HPDE6-E6E7 (cell line): ENCODE measurements around the gene HSPA12A.
A peak's percentile ranks its signal among the peaks of the same experiment; 100 is the strongest.

Source experiments
- DNase-seq: peaks from one replicate; pipeline ENCODE4 v3.0.0; 2011; ENCODE audit warnings: missing footprints; ENCODE audit errors: extremely low spot score

The HSPA12A gene

DNA sequence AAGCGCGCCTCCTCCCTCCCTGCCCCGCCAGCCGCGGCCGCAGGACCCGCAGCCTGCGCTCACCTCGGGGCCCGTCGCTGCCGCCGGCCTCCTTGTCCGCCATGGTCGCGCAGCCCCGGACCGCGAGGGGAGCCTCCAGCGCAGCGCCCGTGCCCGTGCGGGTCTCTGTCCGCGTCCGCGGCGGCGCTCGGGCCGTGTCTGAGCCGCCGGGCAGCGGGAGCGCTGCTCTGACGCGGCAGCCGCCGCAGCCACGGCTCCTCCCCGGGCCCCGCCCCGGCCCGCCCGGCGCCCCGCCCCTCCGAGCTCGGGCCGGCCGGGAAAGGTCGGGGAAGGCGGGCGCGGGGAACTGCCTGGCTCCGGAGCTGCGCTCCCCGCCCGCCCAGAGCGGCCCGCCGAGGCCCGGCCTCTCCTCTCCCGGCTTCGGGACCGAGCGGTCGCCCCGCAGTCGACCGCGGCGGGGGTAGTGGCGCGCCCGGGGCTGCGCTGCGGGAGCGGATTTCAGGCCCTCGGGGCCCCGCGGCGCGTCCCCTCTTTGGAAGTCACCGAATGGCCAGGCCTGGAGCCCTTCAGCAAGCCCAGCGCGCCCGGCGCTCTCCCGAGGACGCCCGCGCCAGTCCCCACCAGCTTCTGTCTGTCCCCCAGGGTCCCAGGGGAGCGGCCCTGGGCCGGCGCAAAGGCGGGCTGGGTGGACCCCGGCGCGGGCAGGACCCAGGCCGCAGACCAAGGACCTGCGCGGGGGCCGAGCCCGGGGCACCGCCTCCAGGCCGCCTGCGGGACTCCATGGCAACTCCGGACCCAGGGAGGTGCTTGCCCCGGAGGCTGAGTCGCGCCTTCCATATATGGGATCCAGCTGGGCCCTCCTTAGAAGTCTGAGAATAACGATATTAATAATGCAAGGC lies at the start of gene HSPA12A:
Gene HSPA12A (minus strand): TSS at position 200 of the 899 bp plus-strand sequence. CDS start 97 bp downstream, at position 103.
- DNase-seq, result peak; percentile 79

DNA sequence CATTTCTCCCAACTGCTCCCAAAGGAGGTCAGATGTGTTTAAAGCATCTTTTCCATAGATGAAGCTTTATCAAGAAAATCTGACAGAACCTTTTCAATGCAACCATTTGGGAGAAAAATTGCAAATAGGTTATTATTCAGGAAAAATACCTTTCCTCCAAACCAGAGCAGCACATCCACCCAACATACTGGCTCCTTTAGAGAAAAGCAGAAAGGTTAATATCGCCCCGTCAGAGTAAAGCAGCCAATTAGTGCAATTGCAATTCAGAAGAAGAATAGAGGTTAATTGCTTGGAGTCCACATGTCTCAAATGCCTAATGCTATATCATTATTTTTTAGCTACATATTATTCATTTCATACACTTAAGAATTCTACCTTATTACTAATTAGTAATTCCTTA lies 48.9 kb upstream of the HSPA12A start:
- DNase-seq, result no peak

- peak; percentile 32 for DNase-seq
Measured at GRCh38 chr10:116787893-116788665, 45.7 kb upstream of the HSPA12A start.

DNA sequence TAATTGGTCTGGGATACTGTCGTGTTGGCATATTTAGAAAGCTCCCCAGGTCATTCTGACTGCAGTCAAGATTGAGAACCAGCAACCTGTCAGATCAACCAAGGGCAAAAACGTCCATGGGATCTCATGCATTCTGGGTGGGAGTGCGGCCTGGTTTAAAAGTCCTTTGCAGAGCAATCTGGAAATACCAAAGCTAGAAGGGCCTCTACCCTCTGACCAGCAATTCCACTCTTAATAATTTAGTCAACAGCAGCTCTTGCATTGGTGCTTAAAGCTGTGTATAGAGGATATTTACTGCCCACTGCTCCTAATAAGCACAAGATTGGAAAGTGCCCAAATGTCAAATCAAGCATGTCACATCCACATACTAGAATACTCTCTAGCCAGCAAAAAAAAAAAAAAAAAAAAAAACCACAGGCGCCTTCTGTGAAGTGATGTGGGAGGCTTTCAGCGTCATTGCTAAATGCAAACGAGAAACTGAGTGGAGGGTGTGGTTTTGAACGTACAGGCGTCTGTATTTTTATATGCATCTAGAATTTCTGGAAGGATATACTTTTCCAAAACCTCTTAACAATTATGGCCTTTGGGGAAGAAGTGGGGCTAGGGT lies 44.8 kb upstream of the HSPA12A start:
- DNase-seq, result no peak

DNA sequence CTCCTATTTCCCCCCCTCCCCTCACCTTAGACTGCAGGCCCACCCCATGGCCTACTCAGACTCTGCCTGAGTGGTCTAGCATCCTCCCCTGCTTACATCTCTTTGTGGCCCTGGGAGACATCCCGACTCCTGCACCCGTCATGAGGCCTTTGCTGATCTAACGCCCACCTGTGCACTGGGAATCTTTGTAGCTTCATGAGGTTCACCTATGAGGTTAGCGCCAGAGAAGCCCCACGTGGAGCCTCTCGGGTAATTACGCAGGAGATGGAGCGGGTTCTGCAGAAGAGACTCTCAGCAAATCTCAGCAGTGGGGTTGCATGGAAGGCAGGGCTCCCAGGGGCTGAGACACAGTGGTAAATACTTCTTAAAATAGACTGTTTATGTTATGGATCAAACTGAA lies 43.5 kb upstream of the HSPA12A start:
- DNase-seq, result no peak

- DNase-seq, result no peak
Measured at GRCh38 chr10:116785282-116785681, 42.9 kb upstream of the HSPA12A start.

DNA sequence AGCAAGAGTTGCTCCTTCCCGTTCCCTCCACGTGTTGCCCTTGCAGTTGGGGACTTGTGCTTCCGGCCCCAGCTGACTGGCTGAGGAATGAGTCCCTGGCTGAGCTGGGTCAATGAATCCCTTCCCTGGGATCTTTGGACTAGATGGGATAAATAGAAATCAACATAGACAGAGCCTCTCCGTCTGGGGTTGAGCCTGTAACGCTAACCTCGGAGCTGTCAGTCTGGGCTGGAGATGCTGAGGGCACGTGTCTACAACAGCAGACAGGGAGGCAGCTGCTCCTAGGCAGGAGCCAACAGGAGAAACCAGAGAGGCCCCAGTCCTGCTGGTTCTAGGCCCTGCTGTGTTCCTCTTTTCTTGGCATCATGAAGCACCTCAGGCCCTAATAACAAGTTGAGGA lies 42.3 kb upstream of the HSPA12A start:
- DNase-seq, result no peak

DNA sequence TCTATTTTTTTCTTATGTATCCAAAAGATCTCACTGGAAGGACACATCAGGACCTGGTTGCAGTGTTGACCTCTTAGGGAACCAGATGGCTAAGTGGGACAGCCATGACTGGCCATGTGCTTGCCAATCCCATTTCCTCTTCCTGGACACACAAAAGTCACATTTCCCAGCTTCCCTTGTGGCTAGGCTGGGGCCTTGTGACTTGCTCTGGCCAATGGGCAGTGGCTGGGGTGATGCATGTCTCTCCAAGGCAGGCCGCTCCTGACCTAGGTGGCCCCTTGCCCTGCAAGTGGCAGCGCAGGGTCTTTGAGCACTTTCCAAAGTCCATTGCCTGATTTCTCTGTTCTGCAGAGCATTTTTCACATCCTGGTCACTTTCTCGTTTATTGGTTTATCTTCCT lies 41.7 kb upstream of the HSPA12A start:
- DNase-seq, result no peak

GRCh38 chr10:116783011-116783655 lies 40.8 kb upstream of the HSPA12A start:
- no peak for DNase-seq

- DNase-seq, result no peak
Measured at GRCh38 chr10:116781370-116781884, 39.1 kb upstream of the HSPA12A start.

DNA sequence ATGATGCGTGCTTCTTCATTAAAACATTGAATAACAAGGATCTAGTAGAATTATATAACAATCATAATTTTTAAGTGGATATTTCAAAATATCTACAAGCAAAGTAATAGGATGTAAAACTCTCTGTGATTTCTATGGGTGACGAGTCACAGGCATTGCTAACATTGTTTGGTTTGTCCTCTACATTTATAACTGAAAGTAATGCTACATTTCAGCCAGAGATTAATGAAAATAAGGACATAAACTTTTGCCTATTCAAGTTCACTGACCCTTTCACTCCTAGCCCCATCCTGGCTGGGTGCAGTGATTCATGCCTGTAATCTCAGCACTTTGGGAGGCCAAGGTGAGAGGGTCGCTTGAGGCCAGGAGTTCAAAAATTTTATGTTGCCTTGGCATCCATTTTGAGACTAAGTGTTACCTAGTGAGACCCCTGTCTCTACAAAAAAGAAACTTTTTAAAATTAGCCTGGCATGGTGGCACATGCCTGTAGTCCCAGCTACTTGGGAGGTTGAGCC lies 38.4 kb upstream of the HSPA12A start:
- no peak for DNase-seq

DNA sequence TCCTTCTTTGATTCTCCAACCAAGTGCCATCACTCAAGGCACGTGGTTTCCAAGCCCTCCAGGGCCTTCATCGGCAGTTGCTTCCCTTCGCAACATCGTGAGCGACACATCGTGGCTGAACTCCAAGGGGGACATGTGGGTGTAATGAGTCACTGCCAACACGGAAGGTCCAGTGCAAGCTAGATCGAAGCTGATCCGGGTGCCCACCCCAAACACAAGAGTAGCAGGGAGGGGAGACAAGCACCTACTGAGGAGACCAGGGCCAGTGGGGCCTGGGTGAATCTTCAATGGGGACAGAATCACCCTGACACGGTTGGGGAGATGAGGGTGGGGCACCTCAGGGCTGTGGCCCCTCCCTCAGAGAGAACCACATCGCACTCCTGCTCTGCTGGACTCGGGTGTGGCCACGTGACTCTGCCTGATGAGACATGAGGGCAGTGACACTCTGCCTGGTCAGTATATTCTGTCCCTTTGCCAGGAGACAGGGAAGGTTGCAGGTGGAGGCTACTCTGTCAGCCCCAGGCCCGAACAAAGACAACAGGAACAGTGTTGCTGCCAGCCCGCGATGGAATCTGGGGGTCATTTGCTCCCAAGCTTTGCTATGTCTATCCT lies 36.8 kb upstream of the HSPA12A start:
- no peak for DNase-seq

GRCh38 chr10:116777006-116777405 lies 34.6 kb upstream of the HSPA12A start:
- no peak for DNase-seq

DNA sequence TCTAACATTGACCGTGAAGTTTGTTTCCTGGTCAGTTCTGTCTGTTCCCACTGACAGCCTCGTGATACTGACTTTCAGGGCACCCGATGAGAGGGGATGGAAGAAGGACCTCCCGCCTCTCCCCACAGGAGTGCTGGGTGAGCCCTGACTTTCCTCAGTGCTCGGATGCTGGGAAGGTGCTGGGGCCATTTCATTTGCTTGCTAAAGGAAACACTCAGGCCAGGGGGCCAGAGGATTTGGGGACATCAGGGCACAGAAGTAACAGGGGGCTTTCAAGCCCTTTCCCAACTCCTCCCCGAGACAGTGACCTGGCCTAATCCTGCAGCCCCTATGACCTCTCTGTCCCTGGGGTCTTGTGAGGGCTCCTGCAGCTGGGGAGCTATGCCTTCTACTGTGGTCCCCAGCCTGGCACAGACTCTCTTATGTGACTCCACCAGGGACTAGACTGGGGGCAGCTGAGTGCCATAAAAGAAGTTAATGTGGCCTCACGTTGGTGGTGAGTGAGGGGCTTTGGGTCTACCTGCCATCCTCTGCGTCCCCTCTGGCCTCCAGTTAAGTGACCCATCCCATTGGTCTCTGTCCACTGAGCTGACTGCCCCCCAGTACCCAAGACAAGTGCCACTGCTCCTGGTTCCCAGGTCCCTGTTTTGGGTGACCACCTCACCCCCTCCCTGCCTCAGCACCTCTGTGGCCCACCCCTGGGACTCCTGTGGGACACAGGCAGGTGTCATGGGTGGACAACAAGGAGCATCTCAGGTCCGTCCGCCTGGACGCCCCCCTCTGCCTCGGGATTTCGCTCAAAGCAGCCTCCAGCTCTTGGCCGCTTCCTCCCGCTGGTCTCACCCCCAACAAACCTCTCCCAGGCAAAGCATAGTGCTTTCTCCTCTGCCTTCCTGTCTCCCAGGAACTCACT lies 33.4 kb upstream of the HSPA12A start:
- no peak for DNase-seq

DNA sequence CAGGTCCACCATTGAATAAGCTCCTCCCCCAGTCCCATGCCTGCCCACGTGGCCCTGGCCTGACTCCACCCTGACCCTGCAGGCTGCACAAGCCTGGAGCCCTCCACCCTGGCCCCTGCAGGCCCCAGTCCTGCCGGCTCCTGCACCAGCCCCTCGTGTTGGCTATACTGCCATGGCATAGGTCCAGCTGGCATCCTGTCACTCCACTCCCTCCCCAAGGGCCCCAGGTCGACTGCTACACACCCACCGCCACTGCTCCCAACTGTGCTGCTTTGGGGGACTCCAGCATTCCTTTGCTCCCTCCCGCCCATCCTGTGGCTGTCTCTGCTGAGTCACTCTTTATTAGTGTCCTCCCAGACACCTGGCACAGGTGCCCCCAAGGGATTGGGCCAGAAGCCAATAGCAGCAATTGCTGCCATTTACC lies 32.4 kb upstream of the HSPA12A start:
- peak; percentile 23 for DNase-seq

DNA sequence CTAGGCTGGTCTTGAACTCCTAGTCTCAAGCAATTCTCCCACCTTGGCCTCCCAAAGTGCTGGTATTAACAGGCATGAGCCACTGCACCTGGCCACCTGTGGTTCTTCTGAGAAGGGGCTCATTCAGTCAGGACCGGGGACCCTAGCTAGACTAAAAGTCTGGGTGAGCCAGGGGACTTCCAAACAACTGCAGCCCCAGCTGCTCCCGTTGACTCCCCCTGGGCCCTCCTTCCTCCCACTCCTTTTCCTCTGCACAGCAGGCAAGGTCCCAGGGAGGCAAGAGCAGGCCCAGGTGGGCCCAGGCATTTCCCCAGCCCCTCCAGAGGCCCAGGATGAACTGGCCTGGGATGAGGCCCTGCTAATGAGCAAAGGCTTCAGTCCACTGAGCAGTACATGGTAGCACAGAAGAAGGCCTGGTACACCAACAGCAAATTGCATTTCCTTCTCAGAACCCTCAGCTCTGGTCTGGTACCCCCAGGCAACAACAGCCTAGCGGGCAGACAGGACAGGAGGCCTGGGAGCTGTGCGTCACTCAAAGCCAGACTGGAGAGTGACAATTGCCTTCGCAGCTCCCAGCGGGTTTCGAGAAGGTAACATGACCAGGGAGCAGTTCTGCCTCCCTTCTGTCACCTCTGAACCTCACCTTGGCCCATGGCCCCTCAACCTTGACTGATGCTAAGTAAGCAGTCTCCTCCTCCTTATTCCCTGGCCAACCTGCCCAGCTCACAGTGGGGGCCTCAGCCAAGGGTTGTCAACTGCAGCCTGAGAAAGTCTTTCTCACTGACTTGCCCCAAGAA lies 30.7 kb upstream of the HSPA12A start:
- DNase-seq, result no peak

- no peak for DNase-seq
Measured at GRCh38 chr10:116771959-116772585, 29.7 kb upstream of the HSPA12A start.

DNA sequence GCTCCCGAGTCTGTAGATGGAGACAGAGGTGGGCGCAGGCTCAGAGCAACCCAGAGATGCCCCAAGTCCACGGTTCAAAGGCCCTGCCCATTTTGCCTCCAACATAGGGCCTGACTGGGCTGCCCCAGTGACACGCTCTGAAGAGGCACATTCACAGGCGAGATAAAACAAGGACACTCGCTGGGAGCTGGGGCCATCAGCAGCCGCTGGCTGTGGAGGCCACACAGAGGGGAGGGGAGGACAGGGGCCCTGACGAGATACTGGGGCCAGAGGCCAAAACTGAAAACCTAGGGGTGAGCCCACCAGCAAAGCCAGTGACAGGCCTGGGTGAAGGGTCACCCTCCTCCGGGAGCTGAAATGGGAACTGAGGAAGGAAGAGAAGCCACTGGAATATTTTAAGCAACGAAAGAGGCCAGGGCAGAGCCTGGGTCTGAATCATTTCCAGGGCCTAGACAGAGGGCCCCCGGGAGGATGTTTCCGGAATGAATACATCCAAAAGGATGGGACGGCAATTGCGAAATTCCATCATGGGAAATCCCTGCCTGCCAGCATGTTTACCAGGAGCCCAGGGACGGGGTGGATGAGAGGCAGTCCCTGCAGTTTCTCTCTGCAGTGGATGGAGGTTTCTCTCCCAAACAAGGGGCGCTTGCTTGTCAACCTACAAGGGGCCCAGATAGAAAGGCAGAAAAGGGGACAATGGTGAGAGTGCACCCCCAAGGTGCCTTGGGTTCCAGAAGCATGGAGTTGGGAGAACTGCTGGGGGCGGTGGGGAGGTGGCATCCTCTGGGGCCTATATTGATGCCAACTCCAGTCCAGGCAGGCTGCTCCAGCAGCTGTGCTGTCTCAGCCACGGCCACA lies 29.0 kb upstream of the HSPA12A start:
- peak; percentile 81 for DNase-seq
